Effector memory CD8-positive, alpha-beta T cell (primary cell): ENCODE results near the gene YPEL4.

Source experiments
- ATAC-seq: fragments of 150-1000 bp; cut with Tn5 transposase; replicated peaks from 2 replicates; pipeline ENCODE4 v1.10.0; 2021; ENCODE audit warnings: mild to moderate bottlenecking, moderate library complexity
- DNase-seq, 3 experiments: peaks; one replicate each; pipeline ENCODE4 v3.0.0; 2021
- H3K27ac Mint-ChIP-seq, 2 donors: one replicate each; pipeline ENCODE4 v1.8.0; 2022; ENCODE audit warnings: mild to moderate bottlenecking in 2 of 2, mixed read lengths in 2 of 2, moderate library complexity in 2 of 2
- H3K27me3 Mint-ChIP-seq, 2 donors: one replicate each; pipeline ENCODE4 v1.8.0; 2022; ENCODE audit warnings: mixed read lengths in 2 of 2
- H3K36me3 Mint-ChIP-seq: one replicate; pipeline ENCODE4 v1.8.0; 2022; ENCODE audit warnings: mild to moderate bottlenecking, moderate library complexity, mixed read lengths; ENCODE audit not compliant: insufficient read depth
- H3K4me1 Mint-ChIP-seq, 2 donors: one replicate each; pipeline ENCODE4 v1.8.0; 2022; ENCODE audit warnings: low read depth in 2 of 2, mixed read lengths in 2 of 2
- H3K4me3 Mint-ChIP-seq, 2 donors: one replicate each; pipeline ENCODE4 v1.8.0; 2022; ENCODE audit warnings: mild to moderate bottlenecking in 2 of 2, mixed read lengths in 2 of 2, moderate library complexity in 2 of 2
- H3K9me3 Mint-ChIP-seq, 2 donors: one replicate each; pipeline ENCODE4 v1.8.0; 2022; ENCODE audit warnings: mixed read lengths in 2 of 2

YPEL4 gene

GRCh38 chr11:57610170-57610569 is 39.5 kb downstream of the YPEL4 start:
- H3K4me1 Mint-ChIP-seq: no peaks in the 10 kb centered on the region
- no peak overlapping the region for H3K27ac Mint-ChIP-seq
- ATAC-seq (no peak), DNase-seq (no peak)
- H3K9me3 Mint-ChIP-seq: no peaks in the 10 kb centered on the region
- H3K27me3 Mint-ChIP-seq: peaks cover 28 to 68% of the 10 kb centered on the region in 2 donors
- no peak overlapping the region for H3K4me3 Mint-ChIP-seq
- no peaks in the 10 kb centered on the region for H3K36me3 Mint-ChIP-seq

- Mint-ChIP-seq H3K4me3 (no peak overlapping the region), H3K36me3 (no peaks in the 10 kb centered on the region), H3K27me3 (peaks cover 31 to 38% of the 10 kb centered on the region in 2 donors), H3K27ac (no peak overlapping the region), H3K9me3 (no peaks in the 10 kb centered on the region), H3K4me1 (no peaks in the 10 kb centered on the region)
- DNase-seq (no peak), ATAC-seq (no peak)
Measured at GRCh38 chr11:57605028-57605420, 44.7 kb downstream of the YPEL4 start.

- Mint-ChIP-seq H3K27ac (no peak overlapping the region), H3K27me3 (peaks cover 36 to 38% of the 10 kb centered on the region in 2 donors), H3K4me3 (no peak overlapping the region), H3K4me1 (no peaks in the 10 kb centered on the region), H3K9me3 (no peaks in the 10 kb centered on the region), H3K36me3 (peaks cover 3% of the 10 kb centered on the region)
- no peak for DNase-seq
- ATAC-seq: no peak
Measured at GRCh38 chr11:57604296-57605027, 45.2 kb downstream of the YPEL4 start.

GRCh38 chr11:57601297-57601696 is 48.4 kb downstream of the YPEL4 start:
- Mint-ChIP-seq H3K4me1 (no peaks in the 10 kb centered on the region), H3K9me3 (no peaks in the 10 kb centered on the region), H3K27ac (no peak overlapping the region), H3K36me3 (peaks cover 3% of the 10 kb centered on the region), H3K4me3 (no peak overlapping the region), H3K27me3 (peaks cover 55 to 60% of the 10 kb centered on the region in 2 donors)
- ATAC-seq (no peak), DNase-seq (no peak)

- peaks cover 59 to 72% of the 10 kb centered on the region in 2 donors for H3K27me3 Mint-ChIP-seq
- H3K36me3 Mint-ChIP-seq: peaks cover 3% of the 10 kb centered on the region
- H3K4me1 Mint-ChIP-seq: no peaks in the 10 kb centered on the region
- ATAC-seq: no peak
- no peak for DNase-seq
- no peaks in the 10 kb centered on the region for H3K9me3 Mint-ChIP-seq
- no peak overlapping the region for H3K27ac Mint-ChIP-seq
- no peak overlapping the region for H3K4me3 Mint-ChIP-seq
Measured at GRCh38 chr11:57599381-57599780, 50.3 kb downstream of the YPEL4 start.

GRCh38 chr11:57598831-57599155 is 50.9 kb downstream of the YPEL4 start:
- H3K36me3 Mint-ChIP-seq: peaks cover 3% of the 10 kb centered on the region
- DNase-seq (no peak), ATAC-seq (no peak)
- H3K4me1 Mint-ChIP-seq: no peaks in the 10 kb centered on the region
- no peak overlapping the region for H3K27ac Mint-ChIP-seq
- H3K9me3 Mint-ChIP-seq: no peaks in the 10 kb centered on the region
- peaks cover 59 to 78% of the 10 kb centered on the region in 2 donors for H3K27me3 Mint-ChIP-seq
- no peak overlapping the region for H3K4me3 Mint-ChIP-seq

GRCh38 chr11:57597916-57598830 is 51.5 kb downstream of the YPEL4 start:
- H3K9me3 Mint-ChIP-seq: no peaks in the 10 kb centered on the region
- H3K36me3 Mint-ChIP-seq: peaks cover 3% of the 10 kb centered on the region
- DNase-seq (no peak), ATAC-seq (no peak)
- no peak overlapping the region for H3K27ac Mint-ChIP-seq
- peaks cover 59 to 82% of the 10 kb centered on the region in 2 donors for H3K27me3 Mint-ChIP-seq
- H3K4me3 Mint-ChIP-seq: peak overlapping the region in 1 of 2 donors; percentile 12
- H3K4me1 Mint-ChIP-seq: no peaks in the 10 kb centered on the region

GRCh38 chr11:57597461-57597915 is 52.2 kb downstream of the YPEL4 start, which contains the start of gene SERPING1:
Gene SERPING1, plus strand, starts transcription at chr11:57597685. Its CDS starts 586 bp downstream, at chr11:57598271.
- no peaks in the 10 kb centered on the region for H3K9me3 Mint-ChIP-seq
- H3K36me3 Mint-ChIP-seq: peaks cover 3% of the 10 kb centered on the region
- ATAC-seq (no peak), DNase-seq (no peak)
- no peak within 1 kb of the TSS for H3K27ac Mint-ChIP-seq
- H3K4me1 Mint-ChIP-seq: no peaks in the 10 kb centered on the region
- H3K4me3 Mint-ChIP-seq: peak within 1 kb of the TSS in 1 of 2 donors; percentile 12
- peaks cover 59 to 89% of the 10 kb centered on the region in 2 donors for H3K27me3 Mint-ChIP-seq

- ATAC-seq (no peak), DNase-seq (no peak)
- Mint-ChIP-seq H3K9me3 (no peaks in the 10 kb centered on the region), H3K27me3 (peaks cover 57 to 84% of the 10 kb centered on the region in 2 donors), H3K27ac (no peak overlapping the region), H3K4me1 (no peaks in the 10 kb centered on the region), H3K36me3 (peaks cover 3% of the 10 kb centered on the region), H3K4me3 (no peak overlapping the region)
Measured at GRCh38 chr11:57596266-57596885, 53.3 kb downstream of the YPEL4 start.
